ENCODE results near the gene BBS1.

GRCh38 chr11:66568124-66568916, 57.9 kb downstream of the BBS1 start, which contains the start of gene CTSF:
- TF ChIP-seq CTCF (IDR thresholded peaks at IDR 0.05) (no peak), POLR2A (IDR thresholded peaks at IDR 0.05) (peak in 1 of 2 donors; percentile 9)
